Gastroesophageal sphincter (tissue), 3 donors: ENCODE results near the gene BMP2.

ENCODE experiments used
- CTCF ChIP-seq, 4 experiments: fragments of 200-600 bp in 2 of 4; fragments of 450-650 bp in 2 of 4; sonication (generic) in 1 of 4; IDR thresholded peaks; one replicate each; pipeline ENCODE4 v1.5.1; 2017 to 2019; ENCODE audit warnings: antibody characterized with exemption in 4 of 4, mild to moderate bottlenecking in 2 of 4, moderate library complexity in 2 of 4
- EP300 ChIP-seq: sonication (generic); formaldehyde crosslinking; IDR thresholded peaks from one replicate; pipeline ENCODE4 v1.6.1; 2017; ENCODE audit warnings: antibody characterized with exemption, mild to moderate bottlenecking
- POLR2A ChIP-seq, 2 donors: fragments of 450-650 bp; IDR thresholded peaks; one replicate each; pipeline ENCODE4 v1.6.1; 2017; ENCODE audit warnings: antibody characterized with exemption in 2 of 2, mild to moderate bottlenecking in 2 of 2, moderate library complexity in 1 of 2

- TF ChIP-seq EP300: no peak
- TF ChIP-seq CTCF (IDR thresholded peaks at IDR 0.05): no peak
- TF ChIP-seq POLR2A (IDR thresholded peaks at IDR 0.05): no peak
These were observed 25.3 kb downstream of the BMP2 start for GRCh38 chr20:6792789-6793188.
